ENCODE data around the gene KASH5. TPM values are rescaled to one million over a fixed set of nuclear protein-coding genes. Genes with fewer than 3 reads are reported as not detected.

KASH5 gene
- total RNA-seq, 1 experiment from 2014 or later = not detected

DNA sequence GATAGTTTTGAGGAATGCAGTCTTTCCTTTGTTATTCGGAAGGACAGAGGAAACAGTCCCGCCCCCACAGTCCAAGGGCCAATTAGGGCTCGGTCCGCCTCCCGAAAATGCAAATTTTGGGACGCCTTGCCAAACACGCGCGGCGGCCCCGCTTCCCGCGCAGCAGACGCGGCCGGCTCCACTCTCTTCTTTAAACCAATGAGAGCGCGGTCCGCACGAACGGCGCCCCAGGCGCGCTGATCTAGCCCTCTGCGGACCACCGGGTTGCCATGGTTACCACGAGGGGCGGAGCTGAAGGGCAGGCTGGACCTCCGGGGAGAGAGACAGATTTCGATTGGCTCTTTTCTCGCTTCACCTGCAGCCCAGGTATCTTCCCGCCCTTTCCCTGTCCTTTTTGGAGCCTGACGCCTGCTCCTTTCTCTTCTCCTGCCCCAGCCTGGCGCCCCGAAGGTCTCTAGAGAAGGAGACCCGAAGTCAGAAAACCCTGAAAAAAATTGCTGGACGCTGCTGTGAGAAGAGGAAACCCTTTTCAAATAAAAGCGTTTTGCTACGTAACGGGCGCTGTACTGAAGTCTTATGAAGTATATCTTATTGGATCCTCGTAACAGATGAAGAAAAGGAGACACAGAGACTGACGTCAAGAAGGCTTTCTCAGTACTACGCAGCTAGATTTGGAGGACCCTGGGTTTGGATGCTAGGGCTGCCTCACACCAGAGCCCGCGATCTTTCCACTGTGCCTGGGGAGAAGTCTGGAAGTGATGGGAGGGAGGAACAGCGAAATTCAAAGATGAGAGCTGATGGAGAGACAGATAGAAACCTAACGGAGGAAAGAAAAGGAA, 33.2 kb downstream of the KASH5 start:
- DNase-seq (ENCODE audit: low read depth) = no peak

GRCh38 chr19:49421878-49422202, 33.8 kb downstream of the KASH5 start:
- no peak for DNase-seq (ENCODE audit: low read depth)

- DNase-seq (ENCODE audit: low read depth) = no peak
Measured at GRCh38 chr19:49422407-49423070, 34.5 kb downstream of the KASH5 start.

DNA sequence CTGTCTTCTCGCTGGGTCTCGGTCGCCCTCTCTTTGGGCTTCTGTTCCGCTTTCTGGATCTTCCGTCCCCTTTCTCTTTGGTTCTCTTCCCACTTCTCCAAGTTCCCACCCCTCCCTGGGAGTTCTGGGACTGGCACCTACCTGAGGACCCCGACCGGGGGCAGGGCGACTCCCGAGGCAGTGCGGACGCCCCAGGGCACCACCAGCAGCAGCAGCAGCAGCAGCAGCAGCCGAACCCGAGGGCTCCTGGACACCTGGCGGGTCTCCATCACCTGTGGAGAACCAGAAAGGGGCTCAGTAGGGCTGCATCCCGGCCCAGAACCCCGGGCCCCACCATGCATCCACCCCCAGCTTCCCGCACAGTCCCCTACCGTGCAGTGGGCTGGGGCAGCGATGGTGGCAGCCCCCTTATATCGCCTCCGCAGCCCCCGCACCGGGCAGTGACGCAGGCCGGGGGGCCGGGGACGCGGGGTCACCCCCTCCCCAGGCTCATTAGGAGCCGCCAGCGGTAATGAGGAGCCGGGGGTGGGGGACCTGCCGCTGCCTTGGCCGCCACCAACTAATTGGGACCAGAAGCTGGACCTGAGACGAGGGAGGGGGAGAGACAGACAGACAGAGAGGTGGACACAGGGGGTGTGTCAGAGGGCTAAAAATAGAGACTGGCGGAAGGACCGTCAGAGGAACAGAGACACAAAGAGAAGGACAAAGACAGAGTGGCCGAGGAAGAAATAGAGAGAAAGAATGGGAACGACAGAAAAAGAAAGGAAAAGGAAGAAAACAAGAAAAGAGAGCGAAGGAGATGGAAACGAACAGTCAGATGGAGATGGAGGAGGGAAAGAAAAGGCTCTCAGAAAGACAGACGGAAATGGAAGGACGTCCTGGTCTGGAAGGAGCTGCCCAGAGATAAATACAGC, 35.3 kb downstream of the KASH5 start, which contains the start of gene PTH2:
PTH2 (minus strand) TSS at position 371 of the 914 bp plus-strand sequence; CDS start at position 269, 102 bp downstream.
- no peak for DNase-seq (ENCODE audit: low read depth)

DNA sequence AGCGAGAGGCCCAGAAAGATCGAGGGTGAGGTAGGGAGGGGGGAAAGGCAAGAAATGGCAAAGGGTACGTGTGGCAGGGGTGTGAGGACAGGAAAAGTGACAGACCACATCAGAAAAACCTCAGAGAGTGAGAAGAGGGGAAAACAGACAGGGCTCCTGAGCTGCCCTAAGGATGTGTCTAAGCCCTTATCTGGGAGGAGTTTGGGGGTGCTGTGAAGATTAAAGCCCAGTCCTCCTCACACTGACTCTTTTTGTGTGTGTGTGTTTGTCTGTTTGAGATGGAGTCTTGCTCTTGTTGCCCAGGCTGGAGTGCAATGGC, 35.9 kb downstream of the KASH5 start:
- no peak for DNase-seq (ENCODE audit: low read depth)

- DNase-seq (ENCODE audit: low read depth) = no peak
Measured at GRCh38 chr19:49425178-49425577, 37.1 kb downstream of the KASH5 start, which contains the start of gene GFY. TSS of gene GFY (plus strand) at chr19:49425388. CDS start at chr19:49426431, 1,043 bp downstream.

- no peak for DNase-seq (ENCODE audit: low read depth)
Measured at GRCh38 chr19:49425922-49426592, 38.0 kb downstream of the KASH5 start.

- DNase-seq (ENCODE audit: low read depth) = no peak
Measured at GRCh38 chr19:49427339-49427738, 39.3 kb downstream of the KASH5 start.

GRCh38 chr19:49427855-49428546, 40.0 kb downstream of the KASH5 start:
- no peak for DNase-seq (ENCODE audit: low read depth)

DNA sequence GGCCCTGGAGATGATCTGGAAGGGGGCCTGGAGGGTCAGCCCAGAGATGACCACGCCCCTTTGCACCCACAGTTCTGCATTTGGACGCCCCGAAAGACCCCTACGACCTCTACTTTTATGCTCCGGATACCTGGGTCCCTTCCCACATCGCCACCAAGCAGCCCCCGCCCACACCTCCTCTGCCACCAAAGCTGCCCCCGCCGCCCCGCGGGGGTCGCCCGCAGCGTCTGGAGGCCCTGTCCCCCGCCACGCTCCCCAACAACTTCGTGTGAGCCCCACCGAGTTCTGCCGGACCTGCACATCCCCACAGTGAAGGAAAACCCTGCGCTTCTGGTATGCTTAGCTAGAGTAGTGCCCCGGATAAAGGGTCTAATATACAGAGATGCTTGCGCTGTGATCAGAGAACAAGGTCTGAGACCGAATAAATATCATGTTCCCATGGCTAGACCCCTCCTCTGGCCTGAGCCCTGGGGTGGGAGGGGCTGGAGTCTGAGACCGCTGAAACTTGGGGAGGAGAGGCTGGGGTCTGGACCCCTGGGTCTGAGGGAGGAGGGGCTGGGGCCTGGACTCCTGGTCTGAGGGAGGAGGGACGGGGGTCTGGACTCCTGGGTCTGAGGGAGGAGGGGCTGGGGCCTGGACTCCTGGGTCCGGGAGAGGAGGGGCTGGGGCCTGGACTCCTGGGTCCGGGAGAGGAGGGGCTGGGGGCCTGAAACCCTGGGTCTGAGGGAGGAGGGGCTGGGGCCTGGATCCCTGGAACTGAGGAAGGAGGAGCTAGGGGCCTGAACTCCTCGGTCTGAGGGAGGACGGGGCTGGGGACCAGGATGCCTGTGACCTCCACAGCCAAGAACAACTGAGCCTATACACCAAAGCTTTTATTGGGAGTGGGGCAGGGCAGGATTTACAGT, 40.8 kb downstream of the KASH5 start:
- DNase-seq (ENCODE audit: low read depth) = no peak

DNA sequence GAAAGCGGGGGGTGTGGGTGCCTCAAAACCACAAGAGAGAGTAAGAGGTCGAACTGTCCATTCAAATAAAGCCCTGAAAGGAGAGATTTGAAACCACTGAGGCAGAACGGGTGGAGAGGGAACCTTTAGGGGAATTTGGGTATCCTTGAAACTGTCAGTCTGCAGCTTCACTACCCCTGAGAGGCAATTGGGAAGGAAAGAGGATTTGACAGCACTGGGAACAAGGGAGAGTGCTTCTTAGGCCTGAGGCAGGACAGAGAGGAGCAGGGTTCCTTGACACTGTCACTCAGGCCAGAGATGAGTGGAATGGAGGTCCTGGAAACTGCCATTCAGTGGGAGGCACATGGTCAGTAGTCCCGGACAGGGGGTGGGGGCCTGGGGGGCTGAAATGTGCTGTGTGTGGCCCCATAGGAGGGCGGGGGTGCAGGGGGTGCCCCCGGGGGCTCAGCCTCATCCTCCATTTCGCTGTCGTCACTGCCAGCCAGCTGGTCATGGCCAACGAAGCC, 42.2 kb downstream of the KASH5 start:
- DNase-seq (ENCODE audit: low read depth) = no peak

DNA sequence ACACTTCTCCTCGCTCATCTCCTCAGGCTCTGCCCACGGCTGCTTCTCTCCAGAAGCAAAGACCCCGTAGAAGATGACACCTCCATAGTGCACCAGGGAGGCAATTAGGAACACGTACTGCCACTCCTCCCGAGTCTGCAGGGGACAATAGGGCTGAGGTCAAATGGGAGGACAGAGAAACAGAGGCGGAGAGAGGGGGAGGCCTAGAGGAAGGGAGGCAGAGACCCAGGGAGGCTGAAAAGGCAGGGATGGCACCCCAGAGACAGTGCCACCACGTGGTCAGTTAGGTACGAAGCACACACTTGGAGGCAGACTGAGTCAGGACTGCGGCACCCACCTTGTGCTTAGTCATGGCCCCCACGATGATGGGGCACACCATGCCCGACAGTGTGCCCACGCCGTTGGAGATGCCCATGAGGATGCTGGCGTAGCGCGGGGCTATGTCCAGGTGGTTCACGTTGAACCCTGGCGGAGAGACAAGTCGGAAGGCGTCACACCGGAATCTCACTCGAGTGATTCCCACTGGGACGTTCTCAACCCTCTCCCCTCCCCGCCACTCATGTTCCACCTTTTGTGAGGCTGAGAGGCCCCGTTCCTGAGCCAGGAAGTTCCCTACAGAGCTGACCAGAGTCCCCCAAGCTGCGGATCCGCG, 42.8 kb downstream of the KASH5 start:
- peak; percentile 26 for DNase-seq (ENCODE audit: low read depth)

- no peak for DNase-seq (ENCODE audit: low read depth)
Measured at GRCh38 chr19:49431330-49431749, 43.3 kb downstream of the KASH5 start.

- DNase-seq (ENCODE audit: low read depth) = no peak
Measured at GRCh38 chr19:49432141-49433073, 44.4 kb downstream of the KASH5 start.

DNA sequence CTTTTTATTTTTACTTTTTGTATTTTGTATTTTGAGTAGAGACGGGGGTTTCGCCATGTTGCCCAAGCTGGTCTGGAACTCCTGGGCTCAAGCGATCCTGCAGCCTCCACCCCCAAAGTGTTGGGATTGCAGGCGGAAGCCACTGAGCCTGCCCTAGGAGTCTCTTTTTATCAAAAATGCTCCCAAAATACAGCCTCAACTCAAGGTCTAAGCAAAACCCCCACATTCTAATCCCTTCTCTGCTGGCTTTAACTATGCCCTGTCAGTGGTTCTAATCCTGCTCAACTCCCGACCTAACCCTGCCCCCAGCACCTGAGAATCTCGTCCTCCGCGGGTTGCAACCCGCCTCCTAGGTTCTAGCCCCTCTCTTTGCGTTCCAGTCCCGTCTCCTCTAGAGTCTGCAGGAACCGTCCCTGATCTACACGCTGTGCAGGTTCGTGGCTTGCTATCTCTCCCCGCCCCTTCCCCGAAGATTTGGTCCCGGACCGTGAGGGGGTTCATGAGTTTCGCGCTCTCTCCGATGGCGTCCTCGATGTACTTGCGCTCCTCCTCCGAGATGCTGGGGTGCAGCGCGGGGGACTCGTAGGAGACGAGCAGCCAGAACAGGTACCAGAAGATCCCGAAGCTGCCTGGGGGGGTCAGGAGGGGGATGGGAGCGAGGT, 45.3 kb downstream of the KASH5 start:
- DNase-seq (ENCODE audit: low read depth) = no peak

DNA sequence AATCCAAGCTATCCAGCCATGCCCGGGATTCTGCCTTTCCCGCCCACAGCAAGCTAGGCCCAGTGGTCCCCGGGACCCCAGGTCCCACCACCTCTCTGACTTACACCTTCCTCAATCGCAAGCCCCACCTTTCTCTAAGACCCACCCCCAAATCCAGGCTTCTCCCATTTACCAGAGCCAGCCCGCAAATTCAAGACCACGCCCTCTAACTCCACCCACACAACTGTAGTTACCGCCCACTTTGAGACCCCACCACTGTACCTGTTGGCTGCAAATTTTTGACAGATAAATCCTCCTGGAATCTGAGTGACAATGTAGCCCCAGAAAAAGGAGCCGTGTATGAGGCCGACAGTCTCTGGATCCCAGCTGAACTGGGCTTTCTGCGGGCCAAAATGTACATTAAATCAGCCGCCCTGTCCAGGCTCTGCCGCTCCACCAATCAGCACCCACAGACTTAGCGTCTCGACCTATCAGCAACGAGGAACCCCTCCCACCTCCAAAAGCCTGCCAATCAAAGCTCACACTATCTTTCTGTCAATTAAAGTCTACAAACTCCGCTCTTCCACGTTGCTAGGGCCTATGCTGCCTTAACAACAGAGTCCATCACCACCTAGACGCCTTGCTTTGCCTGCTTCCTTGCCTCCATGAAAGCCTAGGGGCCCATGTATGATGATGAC, 47.0 kb downstream of the KASH5 start:
- no peak for DNase-seq (ENCODE audit: low read depth)

DNA sequence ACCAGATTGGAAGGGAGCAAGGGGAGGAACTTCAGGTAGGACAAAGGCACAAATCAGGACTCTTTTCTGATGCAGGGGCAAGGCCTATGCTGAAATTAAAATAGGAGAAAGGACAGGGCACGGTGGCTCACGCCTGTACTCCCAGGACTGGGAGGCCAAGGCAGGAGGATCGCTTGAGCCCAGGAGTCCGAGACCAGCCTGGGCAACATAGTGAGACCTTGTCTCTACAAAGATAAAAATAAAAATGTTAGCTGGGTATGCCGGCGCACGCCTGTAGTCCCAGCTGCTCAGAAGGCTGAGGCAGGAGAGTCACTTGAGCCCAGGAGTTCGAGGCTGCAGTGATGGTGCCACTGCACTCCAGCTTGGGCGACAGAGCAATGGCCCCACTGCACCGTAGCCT, 47.6 kb downstream of the KASH5 start:
- no peak for DNase-seq (ENCODE audit: low read depth)
